NCI-H1436 (cell line): ENCODE data around the gene CNP.

Experiments
- DNase-seq: peaks from one replicate; lab custom pipeline; 2025; lab: John Stamatoyannopoulos, UW

Gene CNP

DNA sequence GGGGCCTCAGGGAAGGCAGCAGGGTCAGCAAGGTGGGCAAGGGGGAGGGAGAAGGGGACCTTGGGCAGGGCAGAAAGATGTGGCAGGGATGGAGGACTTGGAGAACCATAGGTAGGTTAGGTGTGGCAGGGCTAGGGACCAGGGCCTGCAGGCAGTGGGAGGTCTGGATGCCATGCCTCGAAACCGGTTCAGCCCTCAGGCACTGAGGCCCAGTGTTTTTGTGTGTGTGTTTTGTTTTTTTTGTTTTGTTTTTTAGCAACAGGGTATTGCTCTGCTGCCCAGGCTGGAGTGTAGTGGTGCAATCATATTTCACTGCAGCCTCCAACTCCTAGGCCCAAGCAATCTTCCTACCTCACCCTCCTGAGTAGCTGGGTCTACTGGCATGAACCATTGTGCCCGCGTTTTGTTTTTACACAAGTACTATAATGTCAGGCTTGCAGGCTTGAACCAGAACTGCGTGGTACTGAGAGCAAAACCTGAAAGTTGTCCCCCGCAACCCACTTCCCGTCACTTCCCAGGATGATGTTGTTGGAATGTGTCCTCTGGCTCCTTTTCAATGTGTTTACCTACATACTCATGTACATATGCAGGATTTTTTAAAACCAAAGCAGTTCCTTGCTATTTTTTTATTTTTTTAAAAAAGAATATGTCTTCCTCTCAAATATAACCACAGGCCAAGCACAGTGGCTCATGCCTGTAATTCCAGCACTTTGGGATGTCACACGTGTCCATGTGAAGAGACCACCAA lies 23.8 kb upstream of the CNP start:
- no peak for DNase-seq

DNA sequence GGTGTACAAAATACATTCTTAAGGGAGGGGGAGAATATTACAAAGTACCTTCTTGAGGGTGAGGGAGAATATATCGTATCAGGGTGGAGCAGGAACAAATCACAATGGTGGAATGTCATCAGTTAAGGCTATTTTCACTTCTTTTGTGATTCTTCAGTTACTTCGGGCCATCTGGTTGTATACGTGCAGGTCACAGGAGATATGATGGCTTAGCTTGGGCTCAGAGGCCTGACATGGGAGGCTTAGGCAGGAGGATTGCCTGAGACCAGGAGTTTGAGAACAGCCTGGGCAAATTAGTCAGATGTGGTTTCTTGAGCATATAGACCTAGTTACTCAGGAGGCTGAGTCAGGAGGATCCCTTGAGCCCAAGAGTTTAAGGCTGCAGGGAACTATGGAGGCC lies 23.1 kb upstream of the CNP start:
- DNase-seq, result no peak

DNA sequence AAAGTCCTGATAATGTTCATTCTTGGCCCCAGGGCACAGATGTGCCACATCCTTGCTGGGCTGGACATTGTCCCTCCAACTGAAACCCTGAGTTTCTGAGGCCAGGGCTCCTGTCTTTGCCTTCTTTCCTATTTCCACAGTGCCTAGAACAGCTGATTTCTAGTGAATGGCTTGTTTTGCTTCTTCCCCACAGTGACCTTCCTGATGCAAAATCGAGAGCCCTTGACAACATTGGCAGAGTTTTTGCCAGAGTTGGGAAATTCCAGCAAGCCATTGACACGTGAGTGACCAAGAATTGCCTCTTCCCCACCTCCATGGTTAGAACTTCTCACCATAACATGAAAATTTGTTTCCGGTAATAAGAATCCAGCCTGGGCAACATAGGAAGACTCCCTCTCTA lies 21.7 kb upstream of the CNP start:
- no peak for DNase-seq

DNA sequence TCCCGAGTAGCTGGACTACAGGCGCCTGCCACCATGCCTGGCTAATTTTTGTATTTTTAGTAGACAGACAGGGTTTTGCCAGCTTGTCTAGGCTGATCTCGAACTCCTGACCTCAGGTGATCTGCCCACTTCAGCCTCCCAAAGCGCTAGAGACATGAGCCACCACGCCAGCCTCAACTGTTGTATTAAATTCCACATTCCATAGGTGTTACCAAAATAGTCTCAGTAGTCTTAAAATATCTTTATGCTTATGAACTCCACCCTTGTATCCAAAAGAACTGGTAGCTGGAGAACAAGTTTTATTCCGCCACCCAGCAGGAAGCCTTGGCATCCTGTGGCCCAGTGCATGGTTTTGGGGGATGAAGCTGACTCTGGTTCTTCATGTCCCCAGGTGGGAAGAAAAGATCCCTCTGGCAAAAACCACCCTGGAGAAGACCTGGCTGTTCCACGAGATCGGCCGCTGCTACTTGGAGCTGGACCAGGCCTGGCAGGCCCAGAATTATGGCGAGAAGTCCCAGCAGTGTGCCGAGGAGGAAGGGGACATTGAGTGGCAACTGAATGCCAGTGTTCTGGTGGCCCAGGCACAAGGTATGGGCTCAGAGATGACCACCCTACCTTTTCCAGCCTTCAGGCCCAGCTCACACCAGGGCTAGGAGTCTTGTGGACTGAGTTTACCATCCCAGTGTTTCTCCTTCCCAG lies 17.7 kb upstream of the CNP start:
- no peak for DNase-seq

DNA sequence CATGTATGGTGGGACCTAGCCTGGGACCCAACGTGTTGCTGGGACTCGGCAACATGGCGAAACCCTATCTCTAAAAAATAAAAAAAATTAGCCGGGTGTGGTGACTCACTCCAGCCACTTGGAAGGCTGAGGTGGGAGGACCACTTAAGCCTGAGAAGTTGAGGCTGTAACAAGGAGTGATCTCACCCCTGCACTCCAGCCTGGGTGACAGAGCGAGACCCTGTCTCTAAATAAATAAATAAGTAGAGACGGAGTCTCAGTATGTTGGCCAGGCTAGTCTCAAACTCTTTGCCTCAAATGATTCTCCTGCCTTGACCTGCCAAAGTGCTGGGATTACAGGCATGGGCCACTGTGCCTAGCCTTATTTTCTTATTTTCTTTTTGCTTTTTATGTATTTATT lies 10.1 kb upstream of the CNP start:
- no peak for DNase-seq

DNA sequence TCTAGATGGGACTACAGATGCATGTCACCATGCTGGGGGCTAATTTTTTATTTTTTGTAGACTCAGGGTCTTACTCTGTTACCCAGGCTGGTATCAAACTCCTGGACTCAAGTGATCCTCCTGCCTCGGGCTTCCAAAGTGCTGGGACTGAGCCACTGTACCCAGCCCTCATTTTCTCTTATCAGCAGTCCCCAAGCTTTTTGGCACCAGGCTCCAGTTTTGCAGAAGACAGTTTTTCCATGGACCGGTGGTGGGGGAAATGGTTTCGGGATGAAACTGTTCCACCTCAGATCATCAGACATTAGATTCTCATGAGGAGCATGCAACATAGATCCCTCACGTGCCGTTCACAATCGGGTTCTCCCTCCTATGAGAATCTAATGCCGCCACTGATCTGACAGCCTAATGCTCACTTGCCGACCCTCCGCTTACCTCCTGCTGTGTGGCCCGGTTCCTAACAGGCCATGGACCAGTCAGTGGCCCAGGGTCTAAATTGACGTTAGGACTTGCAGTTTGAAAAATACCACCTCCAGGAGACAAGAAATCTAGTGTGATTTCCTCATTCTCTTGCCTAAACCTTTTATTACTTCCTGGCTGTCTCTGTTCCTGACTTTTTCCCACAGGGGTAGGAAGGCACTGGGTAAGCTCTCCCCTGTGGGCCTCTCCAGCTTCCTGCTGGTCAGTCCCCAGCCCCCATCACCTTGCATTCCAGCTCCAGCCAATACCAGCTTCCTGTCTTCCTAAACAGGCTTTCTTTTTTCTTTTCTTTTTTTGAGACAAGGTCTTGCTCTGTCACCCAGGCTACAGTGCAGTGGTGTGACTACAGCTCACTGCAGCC lies 9.3 kb upstream of the CNP start:
- no peak for DNase-seq

DNA sequence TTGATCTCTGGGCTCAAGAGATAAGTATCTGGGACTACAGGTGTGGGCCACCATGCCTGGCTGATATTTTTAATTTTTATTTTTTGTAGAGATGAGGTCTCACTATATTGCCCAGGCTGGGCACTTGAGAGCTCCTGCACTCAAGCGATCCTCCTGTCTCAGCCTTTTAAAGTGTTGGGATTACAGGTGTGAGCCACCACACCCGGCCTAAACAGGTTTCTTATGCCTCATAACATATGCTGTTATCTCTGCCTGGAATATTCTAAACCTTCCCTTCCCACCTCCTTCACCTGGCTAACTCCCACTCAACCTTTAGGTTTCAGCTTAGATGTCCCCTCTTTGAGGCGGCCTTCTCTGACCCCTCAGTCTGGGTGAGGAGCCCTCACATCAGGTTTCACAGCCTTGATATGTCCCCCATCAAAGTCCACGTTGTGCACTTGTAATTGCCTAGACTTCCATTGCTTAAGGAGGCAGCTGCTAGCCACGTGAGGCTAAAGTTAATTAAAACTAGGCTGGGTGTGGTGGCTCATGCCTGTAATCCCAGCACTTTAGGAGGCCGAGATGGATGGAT lies 8.6 kb upstream of the CNP start:
- DNase-seq, result no peak

DNA sequence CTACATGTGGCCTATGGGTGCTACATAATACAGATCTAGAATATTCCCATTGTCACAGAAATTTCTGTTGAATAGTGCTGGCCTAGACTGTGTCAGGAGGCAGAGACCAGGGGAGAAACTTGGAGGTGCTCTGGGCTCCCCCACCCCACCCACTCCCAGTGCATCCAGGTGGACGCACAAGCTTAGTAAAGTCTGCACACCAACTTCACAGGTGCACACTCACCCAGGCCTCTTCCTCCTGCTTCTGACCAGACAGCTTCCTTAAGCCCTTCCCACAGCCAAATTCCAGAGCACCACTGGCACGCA lies 7.6 kb upstream of the CNP start:
- no peak for DNase-seq

DNA sequence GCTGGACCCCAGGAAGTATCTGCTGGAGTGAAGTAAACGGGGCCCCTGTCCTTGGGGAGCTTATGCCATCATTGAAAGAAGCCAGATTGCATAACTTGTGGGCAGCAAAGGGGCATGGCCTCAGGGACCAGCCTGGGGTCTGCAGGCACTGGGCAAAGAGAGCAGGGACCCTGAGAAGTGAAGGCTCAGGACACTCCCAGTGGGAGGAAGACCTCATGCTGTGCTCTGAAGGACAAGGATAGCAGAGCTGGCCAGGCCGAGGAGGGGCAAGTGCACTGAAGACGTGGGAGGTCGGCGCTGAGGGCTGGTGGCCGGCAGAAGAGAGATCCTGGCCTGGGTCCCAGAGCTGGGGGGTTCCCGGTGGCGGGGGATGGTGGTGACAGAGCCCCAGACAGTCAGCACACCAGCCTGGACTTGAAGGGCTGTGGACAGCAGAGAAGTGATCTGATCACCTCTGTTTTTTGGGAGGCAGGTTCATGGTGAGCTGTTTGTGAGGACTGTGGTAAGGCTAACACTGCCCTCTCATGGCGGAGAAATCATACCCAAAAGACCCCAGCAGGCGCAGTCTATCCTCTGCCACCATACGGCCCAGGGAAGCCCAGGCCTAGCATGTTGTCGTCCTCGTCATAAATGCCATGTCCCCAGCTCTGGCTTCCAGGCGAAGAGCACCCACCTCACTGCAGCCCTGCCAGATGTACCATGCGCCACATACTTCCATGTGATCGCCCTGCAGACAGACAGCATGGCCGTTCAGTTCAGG lies 7.1 kb upstream of the CNP start:
- peak; percentile 33 for DNase-seq

DNA sequence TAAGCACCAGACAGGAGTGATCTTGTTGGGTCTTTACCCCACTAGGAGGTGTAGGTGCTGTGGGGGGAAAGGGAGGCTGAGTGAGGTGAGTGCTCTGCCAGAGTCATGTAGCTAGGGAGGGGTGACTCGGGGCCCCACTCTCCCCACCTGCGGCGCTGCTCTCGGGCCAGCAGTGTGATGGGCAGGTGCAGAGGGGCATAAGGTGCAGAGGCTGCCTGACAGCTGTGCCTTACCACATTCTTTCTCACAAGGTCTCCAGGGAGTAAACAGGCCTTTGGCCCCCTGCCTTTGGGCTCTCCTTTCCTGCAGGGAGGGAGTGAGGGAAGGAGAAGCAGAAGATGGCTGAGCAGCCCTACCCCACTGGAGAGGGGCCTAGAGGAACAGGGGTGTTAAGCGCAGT lies 4.5 kb upstream of the CNP start:
- no peak for DNase-seq

DNA sequence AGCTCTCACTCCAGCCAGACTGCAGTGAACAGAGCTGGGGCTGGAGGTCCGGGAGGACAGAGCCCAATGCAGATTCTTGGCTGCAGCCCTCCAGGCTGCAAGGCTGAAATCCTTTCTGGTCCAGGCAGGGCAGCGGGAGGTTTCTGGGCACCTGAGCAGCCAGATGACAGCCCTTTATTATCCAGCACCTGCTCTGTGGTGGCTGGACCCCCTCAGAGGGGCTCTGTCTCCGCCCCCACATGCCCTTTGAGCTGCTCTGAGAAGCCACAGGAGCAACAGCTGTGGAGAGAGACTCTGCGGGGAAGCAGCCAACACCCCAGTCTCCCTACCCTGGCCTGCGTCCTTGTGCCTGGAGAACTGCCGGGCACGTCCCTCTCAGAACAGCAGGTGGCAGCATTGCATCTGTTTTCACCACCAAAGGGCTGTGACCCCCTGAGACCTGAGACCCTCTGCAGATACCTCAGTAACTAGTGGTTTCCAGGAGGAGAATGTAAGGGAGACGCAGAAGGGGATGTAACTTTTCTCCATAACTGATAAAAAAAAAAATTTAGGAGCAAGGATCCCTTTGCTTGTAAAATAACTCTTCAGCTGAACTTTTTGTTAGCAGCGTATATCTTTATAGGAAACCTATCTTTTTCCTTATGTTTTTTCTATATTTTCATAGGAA lies 3.7 kb upstream of the CNP start:
- DNase-seq, result peak; percentile 60

DNA sequence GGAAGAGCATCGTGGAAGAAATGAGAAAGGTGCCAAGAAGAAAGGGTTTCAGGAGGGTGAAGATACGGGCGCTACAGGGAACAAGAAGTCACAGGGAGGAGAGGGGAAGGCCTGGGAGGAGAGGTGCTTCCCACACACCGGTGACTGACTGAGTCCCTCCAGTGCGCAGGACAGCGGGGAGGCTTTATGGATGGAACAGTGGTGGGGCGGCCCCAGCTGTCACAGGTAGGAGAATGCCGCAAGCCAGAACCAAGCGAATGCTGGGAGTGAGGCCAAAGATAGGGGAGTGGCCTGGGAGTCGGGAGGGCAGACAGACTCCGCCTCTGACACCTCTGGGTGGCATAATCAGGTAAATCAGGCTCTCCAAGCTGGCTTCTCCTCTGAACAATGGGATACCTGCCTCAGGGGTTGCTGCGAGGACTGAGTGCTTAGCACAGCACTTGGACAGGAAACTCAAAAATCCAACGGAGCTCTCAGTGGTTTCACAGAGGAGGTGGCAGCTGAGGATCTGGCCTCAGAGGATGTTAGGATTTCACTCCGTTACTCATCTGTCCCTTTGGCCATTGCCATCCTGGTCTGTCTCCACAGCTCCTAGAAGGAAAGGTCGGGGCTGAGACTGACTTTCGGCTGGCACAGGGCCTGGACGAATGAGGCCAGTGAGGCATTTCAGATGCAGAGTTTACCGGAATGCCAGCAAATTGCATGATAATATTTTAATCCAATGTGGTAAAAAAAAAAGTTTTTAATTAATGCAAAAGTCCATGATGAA lies 717 bp upstream of the CNP start:
- peak; percentile 90 for DNase-seq

DNA sequence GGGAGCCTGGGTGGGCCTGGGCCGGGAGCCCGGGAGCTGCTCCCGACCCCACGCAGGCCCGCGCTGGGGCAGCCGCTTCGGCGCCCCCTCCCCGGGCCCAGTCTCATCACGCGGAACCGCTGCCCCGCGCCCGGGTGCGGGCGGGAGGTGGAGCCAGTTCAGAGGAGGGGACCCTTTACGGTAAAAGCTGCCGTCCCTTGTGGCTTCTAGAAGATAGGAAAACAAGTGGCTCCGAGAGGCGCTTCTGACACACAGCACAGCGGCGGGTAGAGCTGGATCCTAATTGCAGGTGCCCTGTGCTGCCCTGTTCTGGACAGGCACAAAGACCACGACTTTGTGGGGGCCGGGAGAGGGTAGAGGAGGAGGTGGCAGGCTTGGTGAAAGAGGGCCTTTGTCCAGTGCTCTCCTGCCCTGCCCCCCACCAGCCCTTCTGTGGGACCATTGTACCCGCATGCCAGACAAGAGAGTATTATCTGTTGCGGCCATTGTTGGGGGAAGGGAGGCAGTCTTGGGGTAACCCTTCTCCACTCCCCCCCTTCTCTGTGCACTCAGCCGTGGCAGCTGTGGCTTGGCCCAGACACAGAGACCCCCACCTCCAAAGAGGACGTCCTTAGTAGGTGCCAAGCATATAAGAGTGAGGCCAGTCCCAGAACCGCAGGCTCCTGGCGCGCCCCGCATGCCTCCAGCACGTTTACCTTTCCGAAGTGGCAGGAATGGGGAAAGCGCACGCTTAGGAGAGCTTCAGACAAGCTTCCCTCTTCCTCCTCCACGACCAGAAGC lies 736 bp downstream of the CNP start:
- DNase-seq, result peak; percentile 9

DNA sequence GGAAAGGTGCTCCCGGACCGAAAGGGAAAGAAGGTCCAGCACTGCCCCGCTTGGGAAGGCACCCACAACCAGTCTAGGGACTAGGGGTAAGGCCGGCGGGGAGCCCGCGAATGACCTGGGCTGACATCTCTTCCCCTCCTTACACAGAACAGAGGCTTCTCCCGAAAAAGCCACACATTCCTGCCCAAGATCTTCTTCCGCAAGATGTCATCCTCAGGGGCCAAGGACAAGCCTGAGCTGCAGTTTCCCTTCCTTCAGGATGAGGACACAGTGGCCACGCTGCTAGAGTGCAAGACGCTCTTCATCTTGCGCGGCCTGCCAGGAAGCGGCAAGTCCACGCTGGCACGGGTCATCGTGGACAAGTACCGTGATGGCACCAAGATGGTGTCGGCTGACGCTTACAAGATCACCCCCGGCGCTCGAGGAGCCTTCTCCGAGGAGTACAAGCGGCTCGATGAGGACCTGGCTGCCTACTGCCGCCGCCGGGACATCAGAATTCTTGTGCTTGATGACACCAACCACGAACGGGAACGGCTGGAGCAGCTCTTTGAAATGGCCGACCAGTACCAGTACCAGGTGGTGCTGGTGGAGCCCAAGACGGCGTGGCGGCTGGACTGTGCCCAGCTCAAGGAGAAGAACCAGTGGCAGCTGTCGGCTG lies 1.5 kb downstream of the CNP start:
- DNase-seq, result no peak

DNA sequence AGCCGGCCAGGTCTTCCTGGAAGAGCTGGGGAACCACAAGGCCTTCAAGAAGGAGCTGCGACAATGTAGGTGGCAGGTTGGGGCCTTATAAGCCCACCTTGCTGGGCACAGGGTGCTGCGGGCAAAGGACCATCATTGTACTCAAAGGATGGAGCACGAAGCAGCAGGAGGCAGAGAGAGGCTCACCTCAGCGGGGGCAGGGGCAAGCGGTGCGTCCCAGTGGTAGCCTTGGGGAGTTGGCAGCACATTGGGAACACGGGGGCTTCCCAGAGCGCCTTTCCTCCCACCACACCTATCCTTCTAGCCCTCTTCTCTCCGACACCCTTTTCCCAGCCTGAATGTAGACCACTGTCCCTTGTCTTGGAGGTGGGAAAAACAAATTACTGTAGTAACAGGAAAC lies 2.1 kb downstream of the CNP start:
- no peak for DNase-seq

DNA sequence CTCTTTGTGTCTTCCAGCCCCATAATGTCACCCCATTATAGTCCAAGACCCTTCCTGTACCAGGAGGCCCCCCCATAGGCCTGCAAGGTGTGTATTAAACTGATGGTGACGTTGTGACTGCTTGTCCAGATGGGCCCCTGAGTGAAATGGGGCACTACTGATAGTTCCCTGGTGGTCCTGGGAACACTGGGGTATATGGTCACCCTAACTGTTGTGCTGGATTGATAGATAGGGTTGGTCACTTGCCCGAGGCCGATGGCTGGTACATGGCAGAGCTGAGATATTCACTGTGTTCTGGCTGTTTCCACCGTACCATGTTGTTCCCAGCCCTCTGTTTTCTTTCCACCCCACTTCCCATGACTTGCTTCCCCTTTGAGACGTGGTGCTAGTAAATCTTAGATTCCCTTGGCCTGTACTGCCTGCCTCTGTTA lies 4.3 kb downstream of the CNP start:
- DNase-seq, result no peak

DNA sequence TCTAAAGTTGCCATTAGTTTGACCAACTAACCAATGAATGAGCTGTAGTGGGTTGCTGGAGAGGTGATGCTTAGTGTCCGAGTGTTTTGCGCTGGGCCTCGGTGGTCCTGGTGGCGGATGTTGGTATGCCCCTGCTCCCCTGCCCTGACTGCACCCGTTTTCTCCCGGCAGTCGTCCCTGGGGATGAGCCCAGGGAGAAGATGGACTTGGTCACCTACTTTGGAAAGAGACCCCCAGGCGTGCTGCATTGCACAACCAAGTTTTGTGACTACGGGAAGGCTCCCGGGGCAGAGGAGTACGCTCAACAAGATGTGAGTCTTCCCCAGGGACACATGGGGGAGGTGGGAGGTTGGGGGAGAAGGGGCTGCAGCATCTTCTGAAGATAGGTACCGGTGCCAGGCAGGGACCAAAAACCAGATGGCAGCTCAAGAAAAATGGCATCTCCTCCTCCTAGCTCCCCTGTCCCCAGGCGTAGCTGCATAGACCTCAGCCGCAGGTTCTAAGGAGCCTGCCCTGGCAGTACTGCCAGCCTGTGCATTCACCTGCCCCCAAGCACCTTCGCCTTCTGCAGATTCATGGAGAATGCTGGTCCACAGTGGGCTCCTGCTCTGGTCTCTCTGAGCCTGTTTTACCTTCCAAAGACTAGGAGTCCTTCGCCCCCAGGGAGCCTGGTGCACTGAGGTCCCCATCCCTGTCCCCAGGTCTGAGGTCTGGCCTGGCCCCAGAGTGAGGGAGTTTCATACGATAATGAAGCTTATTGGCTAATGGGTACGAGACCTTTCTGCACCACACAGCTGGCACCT lies 5.3 kb downstream of the CNP start:
- DNase-seq, result no peak

DNA sequence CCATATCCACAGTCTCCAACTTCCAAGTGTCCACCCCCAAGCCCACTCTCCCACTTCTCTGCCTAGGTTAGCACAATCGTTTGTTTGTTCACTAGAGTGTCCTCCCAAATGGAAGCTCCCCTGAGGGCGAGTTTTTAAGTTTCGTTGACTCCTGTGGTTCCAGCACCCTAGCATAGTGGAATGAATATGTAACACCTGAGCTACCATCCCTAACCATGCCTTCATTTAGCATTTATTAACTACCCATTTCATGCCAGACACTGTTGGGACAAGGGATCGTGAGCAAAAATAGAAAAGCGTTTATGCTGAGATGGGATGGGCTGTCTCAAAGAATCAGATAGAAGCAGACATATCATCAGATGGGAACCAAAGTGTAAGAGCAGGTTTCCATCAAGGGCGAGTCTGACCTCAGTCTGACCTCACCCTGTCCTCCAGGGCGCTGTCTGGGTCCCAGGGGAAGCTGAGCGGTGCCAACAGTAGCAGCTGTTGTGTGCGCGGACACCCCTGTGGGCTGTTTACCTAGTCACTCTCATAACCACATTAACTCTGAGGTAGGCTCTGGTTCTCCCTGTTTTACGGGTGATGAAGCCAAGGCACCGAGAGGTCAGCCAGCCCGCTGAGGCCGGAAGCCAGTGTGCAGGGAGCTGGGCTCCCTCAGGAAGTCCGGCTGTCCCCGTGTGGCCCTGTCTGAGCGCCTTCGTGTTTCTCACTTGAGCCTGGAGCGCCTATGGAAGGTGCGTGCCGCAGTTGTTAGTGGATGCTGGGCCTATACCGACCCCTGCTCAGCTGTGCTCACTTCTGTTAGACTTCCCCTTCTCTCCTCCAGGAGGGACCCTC lies 6.2 kb downstream of the CNP start:
- peak; percentile 21 for DNase-seq
